ENCODE data around the gene HTATIP2.

GRCh38 chr11:20364341-20364792, 853 bp downstream of the HTATIP2 start:
- no peak for TF ChIP-seq CTCF (IDR thresholded peaks at IDR 0.05; ENCODE audit: extremely low read depth in 1 of 2, insufficient read depth in 1 of 2, low read depth in 1 of 2, low read length in 2 of 2)
- no peak for TF ChIP-seq POLR2A (IDR thresholded peaks at IDR 0.05; ENCODE audit: low read depth, low read length)
- TF ChIP-seq EZH2 (IDR thresholded peaks at IDR 0.05; ENCODE audit: borderline replicate concordance, low read depth, low read length, severe bottlenecking), result no peak
- TF ChIP-seq, protein P1, sequence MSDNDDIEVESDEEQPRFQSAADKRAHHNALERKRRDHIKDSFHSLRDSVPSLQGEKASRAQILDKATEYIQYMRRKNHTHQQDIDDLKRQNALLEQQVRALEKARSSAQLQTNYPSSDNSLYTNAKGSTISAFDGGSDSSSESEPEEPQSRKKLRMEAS (IDR thresholded peaks at IDR 0.05; ENCODE audit: insufficient read depth, insufficient read length), result no peak

Measured in endothelial cell of umbilical vein (primary cell).